Psoas muscle (tissue), 8 donors: ENCODE results near the gene SPINK14. TPM values are rescaled to one million over a fixed set of nuclear protein-coding genes. Genes with fewer than 3 reads are reported as not detected.

Source experiments
- ATAC-seq, 4 donors: fragments of 200-7000 bp; cut with Tn5 transposase; one replicate each; pipeline ENCODE4 v1.9.1; 2020; ENCODE audit warnings: moderate library complexity in 3 of 4, mild to moderate bottlenecking in 2 of 4
- DNase-seq, 2 donors: peaks; one replicate each; pipeline ENCODE4 v3.0.0-alpha.2; 2020
- H3K27ac ChIP-seq: fragments of 200-600 bp; one replicate; pipeline ENCODE4 v1.8.0; 2022
- H3K27me3 ChIP-seq, 3 donors: fragments of 200-600 bp in 1 of 3; one replicate each; pipeline versions ENCODE4 v1.6.1 to v1.8.0; 2013 to 2022; ENCODE audit warnings: low read length in 2 of 3, mild to moderate bottlenecking in 2 of 3, moderate library complexity in 1 of 3; ENCODE audit not compliant: insufficient read depth in 3 of 3
- H3K36me3 ChIP-seq, 2 donors: fragments of 200-600 bp in 1 of 2; one replicate each; pipeline versions ENCODE4 v1.6.1 to v1.8.0; 2013 to 2022; ENCODE audit warnings: low read depth in 1 of 2, mild to moderate bottlenecking in 1 of 2, moderate library complexity in 1 of 2; ENCODE audit not compliant: insufficient read depth in 1 of 2
- H3K4me1 ChIP-seq: fragments of 200-600 bp; one replicate; pipeline ENCODE4 v1.8.0; 2022
- H3K4me3 ChIP-seq: fragments of 200-600 bp; one replicate; pipeline ENCODE4 v1.8.0; 2022; ENCODE audit warnings: mild to moderate bottlenecking
- H3K9me3 ChIP-seq: fragments of 200-600 bp; one replicate; pipeline ENCODE4 v1.8.0; 2022
- WGBS, 3 donors: extraction: QIAGEN DNeasy Blood & Tissue Kit; methylation state at CpG; one replicate each; pipeline versions ENCODE4 v1.1.6 to v1.1.7; 2013; 5-methylcytosine and 5-hydroxymethylcytosine counted together
- intact Hi-C, 2 donors: fragments of 100-400 bp; cut with DNase I; formaldehyde crosslinking; loops; one replicate each; pipeline versions ENCODE4 v1.11.0 to v1.14.2; 2022
- polyA plus RNA-seq, 3 donors: library from polyadenylated mRNA; stranded (reverse); fragments of 200-250 nt; gene quantifications; one replicate each; pipeline ENCODE4 v1.2.3, GENCODE V29; 2013
- total RNA-seq, 4 donors: library from RNA; stranded (reverse); fragmentation: NEBNext Ultra II Directional in 2 of 4; extraction: Animal tissue kit (Norgen Biotek cat#: 25700) in 2 of 4; gene quantifications; one replicate each; pipeline versions ENCODE4 v1.2.1 to v1.2.4, GENCODE V29; 2021 to 2023
- TF ChIP-seq, protein P1 (sequence below): fragments of 200-600 bp; IDR thresholded peaks from one replicate; pipeline ENCODE4 v1.8.0; 2022; ENCODE audit warnings: antibody characterized with exemption
- donor health status: healthy with polysubstance abuse.
- donor health status: DM: no; HTN: no; CAD: no; lungs with moderate emphysema.
- donor health status: Bipolar disorder and iron deficiency.
- donor health status: healthy.
- donor health status: DM: yes; HTN: yes; CAD: no.
- donor health status: DM: no; HTN: no; CAD: no.
- donor health status: DM: no; HTN: no; CAD: no.
- donor health status: DM: yes; HTN: yes; CAD: no.

The SPINK14 gene
- total and polyA plus RNA-seq, 7 donors, result not detected

DNA sequence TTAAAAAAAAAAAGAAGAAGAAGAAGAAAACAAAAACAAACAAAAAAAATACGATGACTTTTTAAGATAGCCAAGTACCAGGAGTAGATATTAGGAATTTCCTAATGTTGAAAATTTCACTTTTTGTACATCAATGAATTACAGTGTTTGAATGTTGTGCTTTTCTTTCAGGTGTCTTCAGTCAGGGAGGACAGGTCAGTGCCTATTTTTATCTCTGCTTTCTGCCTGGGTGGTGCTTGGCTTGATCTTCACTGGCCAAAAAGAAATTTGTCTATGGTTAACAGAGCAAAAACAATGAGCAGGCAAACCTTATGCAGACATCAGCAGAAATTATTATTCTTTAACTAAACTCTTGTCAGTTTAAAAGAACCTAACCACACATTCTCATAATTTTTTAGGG lies 37.5 kb downstream of the SPINK14 start:
- intact Hi-C loops, result no loop called here
- Histone ChIP-seq H3K4me1 (no peaks in the 10 kb centered on the region), H3K4me3 (no peak overlapping the region), H3K36me3 (no peaks in the 10 kb centered on the region), H3K9me3 (no peaks in the 10 kb centered on the region), H3K27me3 (no peaks in the 10 kb centered on the region), H3K27ac (no peak overlapping the region)
- no peak for ATAC-seq
- TF ChIP-seq, protein P1, sequence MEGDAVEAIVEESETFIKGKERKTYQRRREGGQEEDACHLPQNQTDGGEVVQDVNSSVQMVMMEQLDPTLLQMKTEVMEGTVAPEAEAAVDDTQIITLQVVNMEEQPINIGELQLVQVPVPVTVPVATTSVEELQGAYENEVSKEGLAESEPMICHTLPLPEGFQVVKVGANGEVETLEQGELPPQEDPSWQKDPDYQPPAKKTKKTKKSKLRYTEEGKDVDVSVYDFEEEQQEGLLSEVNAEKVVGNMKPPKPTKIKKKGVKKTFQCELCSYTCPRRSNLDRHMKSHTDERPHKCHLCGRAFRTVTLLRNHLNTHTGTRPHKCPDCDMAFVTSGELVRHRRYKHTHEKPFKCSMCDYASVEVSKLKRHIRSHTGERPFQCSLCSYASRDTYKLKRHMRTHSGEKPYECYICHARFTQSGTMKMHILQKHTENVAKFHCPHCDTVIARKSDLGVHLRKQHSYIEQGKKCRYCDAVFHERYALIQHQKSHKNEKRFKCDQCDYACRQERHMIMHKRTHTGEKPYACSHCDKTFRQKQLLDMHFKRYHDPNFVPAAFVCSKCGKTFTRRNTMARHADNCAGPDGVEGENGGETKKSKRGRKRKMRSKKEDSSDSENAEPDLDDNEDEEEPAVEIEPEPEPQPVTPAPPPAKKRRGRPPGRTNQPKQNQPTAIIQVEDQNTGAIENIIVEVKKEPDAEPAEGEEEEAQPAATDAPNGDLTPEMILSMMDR, result no peak
- 42 to 85% (median 62%) methylated on average over 1 of the region's 1 CpG for WGBS, 3 donors
- DNase-seq, result no peak

DNA sequence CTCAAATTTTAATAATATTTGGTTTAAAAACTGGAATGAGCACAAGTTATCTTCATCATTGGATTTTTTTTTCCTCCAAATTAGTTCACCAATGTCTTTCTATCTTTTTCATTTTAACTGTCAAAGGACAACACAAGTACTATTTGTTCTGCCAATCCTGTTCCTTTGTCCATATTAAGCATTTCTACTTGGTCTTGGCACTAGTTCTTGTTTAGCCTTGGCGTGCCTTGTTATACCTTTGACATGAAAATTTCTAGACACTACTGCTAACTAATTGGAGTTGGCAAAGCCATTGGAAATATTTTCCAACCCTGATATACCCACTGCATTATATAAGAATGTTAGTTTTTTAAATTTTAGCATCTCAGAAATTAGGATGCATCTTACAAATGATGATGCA lies 38.3 kb downstream of the SPINK14 start:
- DNase-seq (no peak), ATAC-seq (no peak)
- Histone ChIP-seq H3K4me1 (no peaks in the 10 kb centered on the region), H3K9me3 (no peaks in the 10 kb centered on the region), H3K4me3 (no peak overlapping the region), H3K27me3 (no peaks in the 10 kb centered on the region), H3K36me3 (no peaks in the 10 kb centered on the region), H3K27ac (no peak overlapping the region)
- intact Hi-C loops, result no loop called here
- TF ChIP-seq, protein P1, result no peak
- WGBS, 3 donors, result 32 to 92% (median 47%) methylated on average over 1 of the region's 1 CpG

DNA sequence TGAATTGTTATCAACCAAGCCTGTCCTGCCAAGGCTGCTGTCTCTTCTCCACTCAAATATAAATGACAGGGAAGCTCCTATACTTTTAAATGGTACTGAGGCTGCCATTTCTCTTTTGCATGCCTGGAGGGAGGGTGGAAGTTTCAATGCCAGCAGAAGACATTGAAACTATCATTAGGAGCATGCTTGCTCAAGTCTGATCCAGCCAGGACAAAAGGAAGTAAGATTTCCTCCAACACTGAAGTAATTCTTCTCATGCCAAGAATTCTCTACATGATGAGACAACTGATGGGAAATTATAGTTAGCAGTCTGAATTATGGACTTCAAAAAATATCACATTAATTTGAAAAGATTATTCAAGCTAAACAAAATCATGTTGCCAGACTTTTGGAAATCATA lies 39.9 kb downstream of the SPINK14 start:
- no peak for ATAC-seq
- intact Hi-C loops, result no loop called here
- no peak overlapping the region for H3K27ac ChIP-seq
- H3K4me1 ChIP-seq, result no peaks in the 10 kb centered on the region
- TF ChIP-seq, protein P1, result no peak
- no peak for DNase-seq
- no peaks in the 10 kb centered on the region for H3K27me3 ChIP-seq
- H3K36me3 ChIP-seq, result no peaks in the 10 kb centered on the region
- no peak overlapping the region for H3K4me3 ChIP-seq
- H3K9me3 ChIP-seq, result no peaks in the 10 kb centered on the region

DNA sequence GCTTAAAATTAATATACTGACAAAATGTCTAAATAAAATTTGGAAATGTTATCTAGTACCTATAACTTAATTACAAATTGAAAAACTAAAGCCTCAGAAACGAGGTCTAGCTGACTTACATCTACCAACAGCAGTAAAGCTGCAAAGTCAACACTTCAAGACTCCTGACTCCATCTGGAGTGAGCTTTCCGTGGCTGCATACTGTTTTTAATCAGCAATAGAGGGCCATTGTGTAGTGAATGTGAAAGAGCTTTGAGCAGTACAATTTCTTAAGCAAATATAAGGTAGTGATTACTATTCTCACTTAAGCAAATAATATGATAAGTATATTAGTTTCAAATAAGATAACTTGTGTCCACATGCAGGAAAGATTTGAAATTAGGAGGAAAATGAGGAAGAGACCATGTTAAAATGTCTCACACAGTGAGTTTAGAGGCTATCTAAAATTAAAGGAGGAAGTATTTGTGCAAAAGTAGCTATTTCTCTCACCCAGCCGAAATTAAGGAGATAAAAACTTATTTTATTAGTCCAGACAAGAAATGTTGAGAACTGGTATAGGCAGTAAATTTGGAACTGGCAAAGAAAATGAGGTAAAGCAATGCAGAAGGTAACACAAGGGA lies 40.9 kb downstream of the SPINK14 start:
- no peak overlapping the region for H3K4me3 ChIP-seq
- no peak overlapping the region for H3K27ac ChIP-seq
- intact Hi-C loops, result no loop called here
- no peaks in the 10 kb centered on the region for H3K27me3 ChIP-seq
- ATAC-seq (no peak), DNase-seq (no peak)
- TF ChIP-seq, protein P1, result no peak
- H3K36me3 ChIP-seq, result no peaks in the 10 kb centered on the region
- WGBS, 3 donors, result 51 to 60% (median 59%) methylated on average over 3 of the region's 3 CpGs
- H3K4me1 ChIP-seq, result no peaks in the 10 kb centered on the region
- H3K9me3 ChIP-seq, result no peaks in the 10 kb centered on the region

DNA sequence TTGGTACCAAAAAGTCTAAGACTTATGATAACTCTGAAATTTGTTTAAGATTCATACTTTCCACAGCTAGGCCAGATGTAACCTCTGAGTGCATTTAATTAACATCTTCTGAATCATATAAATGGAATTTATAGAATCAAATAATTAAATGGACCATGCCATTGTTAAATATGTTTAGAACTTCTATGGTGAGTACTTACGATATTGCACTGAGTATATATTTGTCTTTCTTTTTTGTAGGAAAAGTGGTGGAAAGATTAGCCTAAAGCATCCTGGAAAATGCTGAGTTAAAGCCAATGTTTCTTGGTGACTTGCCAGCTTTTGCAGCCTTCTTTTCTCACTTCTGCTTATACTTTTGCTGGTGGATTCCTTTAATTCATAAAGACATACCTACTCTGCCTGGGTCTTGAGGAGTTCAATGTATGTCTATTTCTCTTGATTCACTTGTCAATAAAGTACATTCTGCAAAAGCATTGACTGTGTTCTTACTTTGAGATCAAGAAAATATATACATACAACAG lies 46.4 kb downstream of the SPINK14 start:
- H3K4me3 ChIP-seq, result no peak overlapping the region
- TF ChIP-seq, protein P1, result no peak
- no peak overlapping the region for H3K27ac ChIP-seq
- 73 to 80% (median 79%) methylated on average over 1 of the region's 1 CpG for whole genome bisulfite sequencing, 3 donors
- intact Hi-C loops, result no loop called here
- H3K4me1 ChIP-seq, result no peaks in the 10 kb centered on the region
- H3K27me3 ChIP-seq, result no peaks in the 10 kb centered on the region
- ATAC-seq, result no peak
- no peaks in the 10 kb centered on the region for H3K36me3 ChIP-seq
- H3K9me3 ChIP-seq, result no peaks in the 10 kb centered on the region
- DNase-seq, result no peak
